Right ventricle myocardium inferior (tissue), 1 donor: ENCODE measurements around the gene PPT2. TPM values are rescaled to one million over a fixed set of nuclear protein-coding genes. Genes with fewer than 3 reads are reported as not detected.

Experiments used
- ATAC-seq: fragments of 200-7000 bp; cut with Tn5 transposase; one replicate; pipeline ENCODE4 v1.9.1; 2020; ENCODE audit warnings: mild to moderate bottlenecking, moderate library complexity
- DNase-seq: peaks from one replicate; pipeline ENCODE4 v3.0.0; 2021; ENCODE audit errors: missing footprints
- intact Hi-C: fragments of 100-400 bp; cut with DNase I; formaldehyde crosslinking; loops from one replicate; pipeline ENCODE4 v1.11.0; 2022
- total RNA-seq: library from RNA; stranded (reverse); fragmentation: NEBNext Ultra II Directional; extraction: Animal tissue kit (Norgen Biotek cat#: 25700); gene quantifications from one replicate; pipeline ENCODE4 v1.2.1, GENCODE V29; 2021
- donor health status: DM: no; HTN: yes; CAD: no; lungs with severe emphysema.

PPT2 gene
- total RNA-seq, 1 donor from 2014 or later, result 22.8 TPM

DNA sequence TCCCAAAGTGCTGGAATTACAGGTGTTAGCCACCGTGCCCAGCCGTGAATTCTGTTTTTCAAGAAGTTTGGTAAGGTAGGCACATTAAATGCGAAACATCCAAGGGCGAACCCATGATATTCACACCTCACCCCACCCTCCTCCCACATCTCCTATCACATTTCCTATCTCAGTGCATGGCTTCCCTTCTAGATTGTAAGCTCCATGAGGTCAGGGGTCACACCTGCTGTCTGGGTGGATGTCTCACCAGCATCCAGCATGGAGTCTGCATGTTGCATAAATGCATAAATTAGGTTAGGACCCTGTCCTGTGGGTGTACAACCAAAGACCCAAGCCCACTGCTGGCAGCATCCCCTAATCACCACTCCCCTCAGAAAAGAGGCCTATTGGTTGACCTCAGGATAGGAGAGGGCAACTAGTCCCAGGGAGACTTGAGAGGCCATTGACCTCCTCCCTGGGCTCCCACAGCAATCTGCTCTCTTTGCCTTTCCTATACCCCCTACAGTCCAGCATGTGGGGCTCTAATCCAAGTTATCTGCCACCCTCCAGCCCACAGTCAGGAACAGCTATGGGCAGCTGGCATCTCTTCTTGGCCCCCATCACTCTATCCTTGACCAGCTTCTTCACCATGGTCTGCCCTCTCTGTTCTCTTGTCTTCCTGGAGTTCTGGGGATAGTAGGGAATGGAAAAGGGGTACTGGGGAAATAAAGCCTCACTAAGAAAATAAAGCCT is 6.4 kb upstream of the PPT2 start:
- intact Hi-C loops, result no loop called here
- ATAC-seq, result no peak
- DNase-seq, result no peak

DNA sequence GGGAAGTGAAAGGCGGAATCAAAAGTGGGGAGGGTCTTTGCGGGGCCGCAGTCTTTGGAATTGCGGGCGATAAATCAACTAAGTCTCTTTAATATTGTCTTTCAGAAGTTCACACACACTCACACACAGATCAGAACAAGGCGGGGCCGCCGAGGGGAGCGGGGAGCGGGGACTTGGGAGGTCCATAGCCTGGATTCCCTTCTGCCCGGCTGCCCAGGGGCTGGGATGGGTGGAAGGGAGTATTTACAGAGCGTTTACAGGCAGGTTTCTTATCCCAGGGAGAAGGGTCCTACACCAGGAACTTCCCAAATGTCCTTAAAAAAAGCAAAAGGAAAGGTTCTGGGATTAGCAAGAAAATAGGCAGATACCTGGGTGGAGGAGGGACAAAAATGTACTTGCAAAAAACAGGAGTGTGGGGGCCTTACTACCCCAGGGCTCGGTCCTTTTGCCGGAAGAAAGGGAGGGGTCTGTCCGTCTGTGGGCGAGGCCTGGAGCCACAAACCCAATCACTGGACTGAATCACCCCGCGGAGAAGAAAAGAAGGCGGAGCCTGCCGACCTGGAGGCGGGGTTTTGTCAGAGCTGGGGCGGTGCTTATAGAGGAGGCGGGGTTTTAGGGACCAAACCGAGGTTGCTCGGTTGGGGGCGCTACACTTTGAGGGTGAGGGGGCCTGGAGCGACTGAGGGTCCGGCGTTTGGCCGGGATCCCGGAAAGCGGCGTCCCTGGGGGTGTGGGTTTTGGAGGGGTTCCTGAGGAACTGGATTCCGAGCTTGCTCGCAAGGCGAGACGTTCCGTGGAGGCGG is 5.5 kb upstream of the PPT2 start:
- ATAC-seq, result peak; percentile 20

GRCh38 chr6:32149092-32149755 is 4.7 kb upstream of the PPT2 start:
- intact Hi-C loops, result no loop called here
- no peak for DNase-seq
- ATAC-seq, result no peak

More for the DNA sequence above, 5.5 kb upstream of the PPT2 start:
- intact Hi-C loops, result no loop called here
- DNase-seq, result peak; percentile 74

GRCh38 chr6:32149932-32150870 is 3.7 kb upstream of the PPT2 start:
- no peak for DNase-seq
- intact Hi-C loops, result no loop called here
- ATAC-seq, result no peak

- no peak for DNase-seq
- no peak for ATAC-seq
- intact Hi-C loops, result no loop called here
Observed at GRCh38 chr6:32151181-32151862, 2.6 kb upstream of the PPT2 start.

GRCh38 chr6:32151863-32152768 is 1.8 kb upstream of the PPT2 start, which contains the start of gene PRRT1:
Gene PRRT1 (minus strand): TSS chr6:32151939. CDS start chr6:32151827, 112 bp downstream.
- DNase-seq (no peak), ATAC-seq (no peak)
- intact Hi-C loops, result no loop called here

DNA sequence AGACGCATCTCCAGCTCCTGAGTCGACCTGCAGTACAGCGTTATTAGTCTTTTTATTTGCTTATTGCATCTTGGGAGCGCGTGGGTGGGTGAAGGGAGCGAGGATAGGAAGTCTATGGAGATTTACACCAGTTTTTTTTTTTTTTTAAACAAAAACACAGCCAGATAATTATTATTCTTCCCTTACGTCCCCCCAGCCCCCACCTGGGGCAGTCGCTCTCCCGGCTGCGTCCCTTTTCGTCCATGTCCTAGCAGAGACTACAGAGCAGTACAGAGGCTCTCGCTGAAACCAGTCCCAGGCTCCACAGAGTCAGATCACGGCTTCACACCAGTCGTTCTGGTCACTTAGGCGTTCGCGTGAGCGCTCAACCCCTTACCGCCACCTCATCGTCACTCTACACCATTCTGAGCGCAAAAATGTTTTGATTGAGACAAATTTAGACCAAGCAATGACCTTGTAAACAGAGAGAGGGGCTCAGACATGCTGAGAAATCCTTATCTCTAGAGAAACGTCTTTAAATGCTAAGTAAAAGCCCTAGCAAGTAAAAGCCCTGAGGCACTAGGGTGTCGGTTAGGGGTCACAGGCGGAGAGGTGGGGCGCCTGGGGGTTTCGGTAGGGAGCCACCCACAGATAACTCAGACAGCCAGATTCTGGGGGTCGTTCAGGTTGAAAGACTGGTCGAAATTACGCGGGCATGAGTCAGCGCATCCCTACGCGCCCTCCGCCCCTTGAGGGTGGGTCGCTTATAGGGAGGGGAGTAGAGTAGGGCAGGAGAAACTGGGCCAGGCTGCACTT is 975 bp upstream of the PPT2 start:
- peak; percentile 33 for ATAC-seq
- DNase-seq, result no peak
- intact Hi-C loops, result no loop called here

DNA sequence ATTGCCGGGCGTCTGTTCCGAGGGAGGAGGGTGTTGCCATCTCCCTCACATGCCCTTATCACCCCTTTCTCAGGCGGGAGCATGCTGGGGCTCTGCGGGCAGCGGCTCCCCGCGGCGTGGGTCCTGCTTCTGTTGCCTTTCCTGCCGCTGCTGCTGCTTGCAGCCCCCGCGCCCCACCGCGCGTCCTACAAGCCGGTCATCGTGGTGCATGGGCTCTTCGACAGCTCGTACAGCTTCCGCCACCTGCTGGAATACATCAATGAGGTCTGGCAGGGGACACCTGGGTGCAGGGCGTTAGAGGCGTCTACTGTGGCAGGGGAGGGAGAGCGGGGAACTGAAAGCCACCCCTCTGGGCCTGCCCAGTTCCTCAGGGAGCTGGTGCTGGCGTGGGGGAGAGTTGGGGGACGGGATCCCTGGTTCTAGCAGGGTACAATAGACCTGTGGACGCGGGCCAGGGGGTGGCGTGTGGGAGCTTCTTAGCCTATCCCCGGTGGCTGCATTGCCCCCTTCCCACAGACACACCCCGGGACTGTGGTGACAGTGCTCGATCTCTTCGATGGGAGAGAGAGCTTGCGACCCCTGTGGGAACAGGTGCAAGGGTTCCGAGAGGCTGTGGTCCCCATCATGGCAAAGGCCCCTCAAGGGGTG is 697 bp downstream of the PPT2 start:
- intact Hi-C loops, result loop anchor here (1.0 kb wide), 3 partner anchors 22 to 35 kb away; partner anchors contain the start of genes AGPAT1 and FKBPL
- DNase-seq (peak; percentile 77), ATAC-seq (peak; percentile 69)

- ATAC-seq, result no peak
- no peak for DNase-seq
- intact Hi-C loops, result no loop called here
Observed at GRCh38 chr6:32156891-32157290, 3.0 kb downstream of the PPT2 start.

- ATAC-seq (no peak), DNase-seq (no peak)
- intact Hi-C loops, result no loop called here
Observed at GRCh38 chr6:32158052-32158451, 4.1 kb downstream of the PPT2 start.

DNA sequence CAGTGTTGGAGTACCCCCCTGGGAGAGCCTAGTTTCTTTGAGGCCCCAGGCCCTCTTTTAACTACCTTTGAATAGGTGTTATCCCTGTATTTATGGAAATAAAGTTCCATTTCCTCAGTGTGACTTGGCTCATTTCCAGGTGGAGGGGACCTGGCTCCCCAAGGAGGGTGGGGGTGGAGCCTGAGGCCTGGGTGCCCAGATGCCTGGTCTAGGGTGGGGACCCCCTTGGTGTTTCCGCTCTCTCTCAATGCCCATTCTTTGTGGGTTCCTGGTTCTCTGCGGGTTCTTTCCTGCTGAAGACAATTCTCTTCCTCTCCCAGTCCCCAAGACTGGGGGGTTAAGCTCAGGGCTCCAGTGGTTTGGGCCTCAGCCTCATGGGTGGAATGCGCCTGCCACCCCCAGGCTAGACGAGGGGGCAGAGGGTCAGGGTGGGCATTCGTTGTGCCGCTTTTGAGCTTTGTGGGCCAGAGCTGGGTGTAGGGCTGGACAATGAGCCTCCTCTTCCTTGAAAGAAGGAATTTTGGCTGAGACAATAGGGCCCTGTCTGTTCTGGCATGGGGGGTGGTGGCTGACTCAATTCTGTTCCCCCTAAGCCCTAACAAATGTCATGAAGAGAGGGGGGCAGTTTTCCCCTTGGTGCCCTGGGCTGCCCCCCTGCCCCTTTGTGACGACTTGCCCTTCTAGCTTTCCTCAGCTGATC is 9.8 kb downstream of the PPT2 start:
- intact Hi-C loops, result no loop called here
- no peak for DNase-seq
- peak; percentile 14 for ATAC-seq

- no peak for ATAC-seq
- DNase-seq, result no peak
- intact Hi-C loops, result no loop called here
Observed at GRCh38 chr6:32164295-32164694, 10.4 kb downstream of the PPT2 start, which contains the start of gene EGFL8. Gene EGFL8 (plus strand): TSS chr6:32164595. CDS start chr6:32166166, 1,571 bp downstream.

DNA sequence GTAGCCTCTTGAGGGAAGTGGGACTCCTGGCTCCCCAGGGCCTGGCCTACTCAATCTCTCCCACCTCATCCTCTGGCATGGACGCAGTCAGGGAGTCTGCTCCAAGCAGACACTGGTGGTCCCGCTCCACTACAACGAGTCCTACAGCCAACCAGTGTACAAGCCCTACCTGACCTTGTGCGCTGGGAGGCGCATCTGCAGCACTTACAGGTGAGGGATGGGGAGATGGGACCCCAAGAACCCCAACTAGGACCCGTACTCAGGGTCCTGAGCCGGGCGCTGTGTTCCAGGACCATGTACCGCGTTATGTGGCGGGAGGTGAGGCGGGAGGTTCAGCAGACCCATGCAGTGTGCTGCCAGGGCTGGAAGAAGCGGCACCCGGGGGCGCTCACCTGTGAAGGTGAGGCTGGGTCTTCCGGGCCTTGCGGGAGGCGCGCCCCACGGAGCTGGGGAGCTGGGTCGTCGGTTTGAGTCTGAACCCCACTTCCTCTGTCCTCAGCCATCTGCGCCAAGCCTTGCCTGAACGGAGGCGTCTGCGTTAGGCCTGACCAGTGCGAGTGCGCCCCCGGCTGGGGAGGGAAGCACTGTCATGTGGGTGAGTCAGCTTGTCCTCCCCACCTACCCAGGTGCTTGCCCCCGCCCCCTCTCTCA is 12.6 kb downstream of the PPT2 start:
- ATAC-seq (no peak), DNase-seq (no peak)
- intact Hi-C loops, result no loop called here

DNA sequence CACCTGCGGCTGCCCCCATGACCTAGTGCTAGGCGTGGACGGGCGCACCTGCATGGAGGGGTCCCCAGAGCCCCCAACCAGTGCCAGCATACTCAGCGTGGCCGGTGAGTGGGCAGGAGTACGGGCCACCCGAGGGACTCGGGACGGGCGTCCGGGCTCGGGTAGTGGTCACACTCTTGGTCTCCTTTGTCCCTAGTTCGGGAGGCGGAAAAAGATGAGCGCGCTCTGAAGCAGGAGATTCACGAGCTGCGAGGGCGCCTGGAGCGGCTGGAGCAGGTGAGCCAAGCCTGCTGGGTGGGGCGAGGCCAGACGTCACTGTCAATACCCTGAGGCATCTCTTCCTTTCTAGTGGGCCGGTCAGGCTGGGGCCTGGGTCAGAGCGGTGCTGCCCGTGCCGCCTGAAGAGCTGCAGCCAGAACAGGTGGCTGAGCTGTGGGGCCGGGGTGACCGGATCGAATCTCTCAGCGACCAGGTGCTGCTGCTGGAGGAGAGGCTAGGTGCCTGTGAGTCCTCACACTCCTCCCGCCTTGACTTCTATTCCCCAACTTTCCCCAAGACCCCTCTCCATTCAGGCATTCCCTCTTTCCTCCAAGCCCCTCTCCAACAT is 13.3 kb downstream of the PPT2 start:
- ATAC-seq, result no peak
- DNase-seq, result no peak
- intact Hi-C loops, result no loop called here
